ENCODE results near the gene NCBP3. TPM values are rescaled to one million over a fixed set of nuclear protein-coding genes. Genes with fewer than 3 reads are reported as not detected.

Gene NCBP3, protein sequence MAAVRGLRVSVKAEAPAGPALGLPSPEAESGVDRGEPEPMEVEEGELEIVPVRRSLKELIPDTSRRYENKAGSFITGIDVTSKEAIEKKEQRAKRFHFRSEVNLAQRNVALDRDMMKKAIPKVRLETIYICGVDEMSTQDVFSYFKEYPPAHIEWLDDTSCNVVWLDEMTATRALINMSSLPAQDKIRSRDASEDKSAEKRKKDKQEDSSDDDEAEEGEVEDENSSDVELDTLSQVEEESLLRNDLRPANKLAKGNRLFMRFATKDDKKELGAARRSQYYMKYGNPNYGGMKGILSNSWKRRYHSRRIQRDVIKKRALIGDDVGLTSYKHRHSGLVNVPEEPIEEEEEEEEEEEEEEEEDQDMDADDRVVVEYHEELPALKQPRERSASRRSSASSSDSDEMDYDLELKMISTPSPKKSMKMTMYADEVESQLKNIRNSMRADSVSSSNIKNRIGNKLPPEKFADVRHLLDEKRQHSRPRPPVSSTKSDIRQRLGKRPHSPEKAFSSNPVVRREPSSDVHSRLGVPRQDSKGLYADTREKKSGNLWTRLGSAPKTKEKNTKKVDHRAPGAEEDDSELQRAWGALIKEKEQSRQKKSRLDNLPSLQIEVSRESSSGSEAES
- 47.1 TPM for total RNA-seq

DNA sequence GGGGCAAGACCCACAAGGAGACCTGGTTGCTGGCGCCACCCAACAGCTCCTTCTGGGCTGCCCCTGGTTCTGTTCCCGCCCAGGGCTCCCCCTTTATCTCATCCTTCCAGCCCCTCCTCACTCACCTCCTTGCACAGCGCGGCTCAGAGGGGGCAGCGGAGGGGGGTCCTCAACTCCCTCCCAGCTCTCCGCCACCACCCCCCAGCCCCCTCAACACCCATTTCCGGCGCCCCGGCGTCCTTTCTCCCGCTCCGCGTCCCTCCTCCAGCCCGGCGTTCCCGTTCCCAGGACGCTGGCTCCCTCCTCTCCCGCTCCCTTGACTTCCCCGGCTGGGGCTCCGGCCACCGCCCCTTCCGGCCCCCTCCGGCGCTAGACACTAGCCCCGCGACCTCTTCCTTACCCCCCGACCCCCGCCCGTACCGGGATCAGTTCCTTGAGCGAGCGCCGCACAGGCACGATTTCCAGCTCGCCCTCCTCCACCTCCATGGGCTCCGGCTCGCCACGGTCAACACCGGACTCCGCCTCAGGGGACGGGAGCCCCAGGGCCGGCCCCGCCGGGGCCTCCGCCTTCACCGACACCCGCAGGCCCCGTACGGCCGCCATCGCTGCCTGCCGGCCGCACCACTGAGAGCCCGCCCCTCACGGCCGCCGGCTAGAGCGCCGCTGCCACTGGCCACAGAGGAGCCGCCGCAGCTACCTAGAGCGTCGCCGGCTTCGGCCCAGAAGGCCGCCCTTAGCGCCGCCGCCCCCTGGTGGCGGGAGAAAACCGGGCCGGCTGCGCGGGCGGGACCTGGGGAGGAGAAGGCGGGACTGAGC, at the start of gene NCBP3:
NCBP3 (minus strand) TSS at position 626 of the 816 bp plus-strand sequence; CDS start at position 603, 23 bp downstream.

DNA sequence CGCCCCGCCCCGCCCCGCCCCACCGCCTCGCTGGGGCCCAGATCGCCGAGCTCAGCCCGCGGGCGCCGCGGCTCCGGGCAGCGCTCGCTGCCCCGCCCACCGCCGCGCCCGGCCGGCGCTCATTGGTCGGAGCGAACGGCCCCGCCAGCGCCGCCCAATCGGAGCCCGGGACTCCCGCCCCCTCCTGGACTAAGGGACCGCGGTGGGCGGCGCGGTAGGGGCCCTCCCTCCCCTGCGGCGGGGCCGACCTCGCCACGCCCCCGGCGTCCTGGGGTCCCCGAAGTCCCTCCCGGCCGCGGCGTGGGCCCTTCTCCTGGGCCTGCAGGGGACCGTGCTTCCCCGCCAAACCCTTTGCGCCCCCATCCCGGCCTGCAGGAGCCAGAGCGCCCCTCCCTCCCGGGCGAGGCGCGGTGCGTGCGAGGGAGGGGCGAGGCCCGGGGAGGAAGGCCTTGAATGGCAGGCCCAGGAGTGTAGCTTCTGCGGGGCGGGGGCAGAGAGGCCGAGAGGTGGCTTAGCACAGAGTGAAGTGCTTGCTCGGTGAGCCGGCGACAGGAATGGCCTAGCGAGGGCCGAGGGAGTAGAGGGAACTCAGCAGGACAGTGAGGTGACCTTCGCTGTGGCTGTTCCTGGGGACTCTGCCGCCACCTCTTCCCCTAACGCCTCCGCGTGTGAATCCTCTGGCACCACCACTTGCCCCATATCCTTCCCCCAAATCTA, 47.1 kb upstream of the NCBP3 start, which contains the start of gene CAMKK1:
CAMKK1 (minus strand) TSS at position 51 of the 717 bp plus-strand sequence. CDS start 7,366 bp downstream, outside the sequence.

DNA sequence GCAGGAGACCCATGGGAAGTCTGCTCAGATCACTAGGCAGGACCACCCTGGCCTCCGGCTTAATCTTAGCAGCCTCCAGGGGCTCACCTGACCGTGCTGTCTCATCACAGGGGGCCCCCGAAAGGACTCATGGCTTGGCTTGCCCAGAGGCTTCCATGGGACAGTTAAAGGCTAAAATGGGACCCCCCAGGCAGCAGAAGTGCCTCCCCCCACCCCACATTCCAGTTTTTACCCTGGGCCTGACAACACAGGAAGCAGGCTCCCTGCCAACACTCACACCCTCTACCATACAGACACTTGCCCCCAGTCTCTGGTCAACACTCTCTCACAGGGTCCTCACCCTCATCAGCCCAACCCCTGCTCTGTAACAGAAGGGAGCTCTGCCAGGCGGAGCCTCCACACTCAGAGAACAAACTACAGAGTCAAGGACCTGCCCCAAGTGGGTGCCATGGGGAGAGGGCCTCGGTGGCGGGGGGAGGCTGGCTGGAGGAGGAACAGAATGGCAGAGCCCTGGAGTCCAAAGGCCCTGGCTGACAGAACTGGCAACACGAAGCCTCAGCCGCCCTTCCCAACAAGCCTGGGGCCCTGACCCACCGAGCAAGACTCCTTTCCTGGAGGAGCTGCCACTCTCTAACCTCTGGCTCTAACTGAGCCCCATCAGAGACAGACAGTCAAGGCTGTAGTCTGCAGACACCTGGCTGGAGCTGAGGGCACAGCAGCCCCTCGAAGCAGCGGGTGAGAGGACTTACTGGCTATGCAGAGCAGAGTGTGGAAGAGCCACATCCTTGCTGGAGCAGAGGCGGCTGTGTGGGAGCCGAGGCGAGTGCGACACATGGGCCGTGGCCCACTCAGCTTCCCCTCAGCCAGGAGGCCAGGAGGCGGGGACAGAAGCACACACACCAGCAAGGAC, 45.4 kb downstream of the NCBP3 start, which contains the start of gene ITGAE:
ITGAE (minus strand) TSS at position 827 of the 910 bp plus-strand sequence; CDS start at position 783, 44 bp downstream.

Other genes starting within 250 kb of the NCBP3 start
- gene TRPV1, start 236.8 kb downstream of the NCBP3 start, total RNA-seq, result 11.9 TPM
- 23.7 TPM for gene SHPK, start 210.0 kb downstream of the NCBP3 start, total RNA-seq
- gene CTNS, start 209.5 kb downstream of the NCBP3 start, total RNA-seq, result 13.8 TPM
- gene TAX1BP3, start 177.7 kb downstream of the NCBP3 start, total RNA-seq, result 37.0 TPM
- 16.1 TPM for gene EMC6, start 177.4 kb downstream of the NCBP3 start, total RNA-seq
- gene P2RX5, start 150.1 kb downstream of the NCBP3 start, total RNA-seq, result 3.0 TPM
- gene HASPIN, start 122.3 kb downstream of the NCBP3 start, total RNA-seq, result 1.8 TPM
- gene ITGAE, start 45.1 kb downstream of the NCBP3 start, total RNA-seq, result 7.9 TPM
- gene CAMKK1, start 46.8 kb upstream of the NCBP3 start, total RNA-seq, result 22.0 TPM
- gene P2RX1, start 70.2 kb upstream of the NCBP3 start, total RNA-seq, result 1.0 TPM
- gene ATP2A3, start 118.2 kb upstream of the NCBP3 start, total RNA-seq, result 10.7 TPM